Stimulated activated CD4-positive, alpha-beta T cell treated with anti-CD3 and anti-CD28 coated beads, TNF-alpha, amount 100 ng/mL, for 4 hours (primary cell): Measurements from ENCODE around the gene PHAF1.

Experiments used
- DNase-seq, 3 experiments: peaks; one replicate each; pipeline ENCODE4 v3.0.0-alpha.2; 2020; ENCODE audit warnings: low read depth in 3 of 3

PHAF1 gene

DNA sequence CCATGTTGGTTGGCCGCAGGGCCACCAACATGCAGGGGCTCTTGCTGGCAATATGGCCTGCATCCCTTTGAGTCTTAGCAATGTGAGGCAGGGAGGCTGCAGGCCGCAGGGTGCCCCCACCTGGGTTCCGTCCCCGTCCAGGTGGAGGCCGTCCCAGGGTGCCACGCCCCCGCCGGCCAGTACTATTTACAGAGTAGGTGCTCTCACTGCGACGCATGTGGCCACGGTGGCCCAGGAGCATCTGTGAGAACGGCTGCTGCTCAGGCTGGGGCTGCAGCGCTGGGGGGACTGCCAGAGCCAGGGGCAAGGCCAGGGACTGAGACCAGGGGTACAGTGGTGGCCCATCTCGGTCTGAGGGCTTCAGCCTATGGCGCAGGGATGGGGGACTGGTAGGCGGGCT is 70.4 kb downstream of the PHAF1 start:
- DNase-seq = no peak

DNA sequence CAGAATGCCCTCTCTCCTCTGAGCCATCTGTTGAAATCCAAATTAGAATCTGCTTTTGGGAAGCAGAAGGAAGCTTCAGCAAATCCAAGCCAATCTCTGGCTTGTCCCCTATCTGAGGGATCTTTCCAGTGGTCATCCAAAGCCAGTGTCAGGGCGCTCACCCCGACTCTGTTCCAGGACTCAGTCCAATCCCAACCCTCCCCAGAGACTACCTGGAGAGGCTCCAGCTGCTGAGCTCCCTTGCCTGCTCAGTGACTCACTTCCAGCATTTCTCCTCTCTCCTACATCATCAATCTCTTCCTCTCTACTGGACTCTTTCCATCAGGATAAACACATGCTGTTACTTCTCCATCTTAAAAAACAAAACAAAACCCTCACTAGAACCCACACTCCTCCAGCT is 71.6 kb downstream of the PHAF1 start:
- no peak for DNase-seq

DNA sequence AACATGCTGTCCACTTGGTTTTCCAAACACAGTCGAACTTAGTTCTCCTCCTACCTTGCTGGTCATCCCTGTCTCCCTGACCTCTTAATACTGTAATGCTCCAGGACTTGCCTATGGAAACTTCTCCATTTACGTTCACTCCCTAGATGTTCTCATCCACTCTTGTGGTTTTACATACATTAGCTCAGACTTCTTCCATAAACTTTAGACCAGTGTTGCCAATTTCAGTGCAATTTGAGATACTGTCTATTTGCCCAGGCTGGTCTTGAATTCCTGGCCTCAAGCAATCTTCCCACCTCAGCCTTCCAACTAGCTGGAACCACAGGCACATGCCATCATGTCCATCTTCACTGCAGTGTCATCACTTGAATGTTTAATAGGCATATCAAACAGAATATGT is 72.5 kb downstream of the PHAF1 start:
- no peak for DNase-seq

DNA sequence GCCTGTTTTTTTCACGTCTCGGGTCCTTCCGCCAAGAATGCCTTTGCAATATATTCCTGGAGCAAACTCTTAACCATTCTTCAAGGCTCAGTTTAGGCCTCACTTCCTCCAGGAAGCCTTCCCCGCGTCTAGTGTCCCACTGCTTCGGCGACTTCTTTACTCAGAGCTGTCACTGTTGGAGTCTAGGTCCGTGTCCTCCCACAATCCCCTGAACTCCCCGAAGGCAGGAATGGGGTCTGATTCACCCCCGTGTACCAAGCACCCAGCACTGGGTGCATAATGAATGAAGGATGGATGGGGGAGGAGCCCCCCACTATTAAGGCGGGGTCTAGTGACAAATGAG is 73.5 kb downstream of the PHAF1 start:
- no peak for DNase-seq

DNA sequence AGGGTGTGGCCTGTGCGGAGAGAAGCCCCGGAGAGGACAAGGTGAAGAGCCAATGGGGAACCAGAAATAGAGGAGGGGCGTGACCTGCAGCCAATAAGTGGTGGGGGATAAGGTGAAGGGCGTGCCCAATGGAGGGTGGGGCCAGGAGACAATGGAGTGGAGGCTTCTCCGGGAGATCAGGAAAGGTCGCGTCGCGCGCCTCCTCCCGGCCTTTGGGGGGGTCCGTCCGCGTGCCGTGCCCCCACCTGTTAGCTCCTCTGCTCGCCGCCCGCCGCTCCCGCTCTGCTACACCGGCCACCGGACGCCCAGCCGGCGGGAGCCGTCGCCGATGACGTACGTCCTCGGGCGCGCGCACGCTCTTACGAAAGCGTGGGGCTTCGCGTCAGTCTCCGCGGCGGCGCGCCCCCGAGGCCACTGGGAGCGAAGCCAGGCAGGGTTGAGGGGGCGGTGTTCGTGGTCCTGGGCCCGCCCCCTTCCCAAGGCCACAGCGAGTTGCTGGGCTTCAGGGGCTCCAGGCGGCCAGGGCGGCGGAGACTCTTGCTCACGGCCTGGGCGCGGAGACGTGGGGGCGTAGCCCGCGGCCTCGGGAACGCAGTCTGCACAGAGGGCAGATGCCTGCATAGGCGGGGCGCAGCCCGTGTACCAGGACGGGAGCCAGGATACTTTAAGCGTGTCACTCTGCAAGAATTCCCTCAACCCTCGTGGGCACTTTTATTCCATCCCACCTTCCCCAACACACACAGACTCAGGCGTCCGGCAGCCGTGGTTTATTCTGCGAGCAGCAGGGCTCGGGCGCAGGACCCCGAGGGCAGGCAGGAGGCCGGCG is 74.1 kb downstream of the PHAF1 start, which contains the start of gene MATCAP1:
MATCAP1 (minus strand) TSS at position 337 of the 826 bp plus-strand sequence. CDS start 3,353 bp downstream, outside the sequence.
- peak; percentile 83 to 90 (median 88) for DNase-seq

DNA sequence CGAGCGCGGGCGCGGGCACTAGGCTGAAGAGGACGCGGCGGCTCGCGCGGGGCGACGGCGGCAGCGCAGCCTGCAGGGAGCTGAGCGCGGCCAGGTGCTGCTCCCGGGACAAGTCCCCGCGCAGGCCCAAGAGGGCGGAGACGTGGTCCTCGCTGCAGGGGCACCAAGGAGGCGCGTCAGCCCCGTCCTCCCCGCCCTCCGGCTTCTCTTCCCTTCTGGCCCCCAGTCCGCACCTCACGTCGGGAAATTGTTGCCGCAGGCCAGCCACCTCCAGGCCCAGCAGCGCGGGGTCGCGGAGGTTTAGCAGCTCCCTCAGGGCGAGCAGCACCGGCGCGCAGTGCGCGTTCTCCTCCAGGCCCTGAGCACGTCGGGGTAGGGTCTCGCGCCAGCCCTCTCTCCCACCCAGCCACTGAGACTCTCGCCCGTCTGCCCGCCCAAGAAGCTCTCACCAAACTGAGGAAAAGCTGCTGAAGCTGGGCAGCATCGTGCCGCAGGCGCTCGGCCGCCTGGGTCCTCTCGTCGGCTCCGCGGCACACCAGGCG is 74.8 kb downstream of the PHAF1 start:
- peak in 1 of 3 experiments; percentile 27 for DNase-seq

DNA sequence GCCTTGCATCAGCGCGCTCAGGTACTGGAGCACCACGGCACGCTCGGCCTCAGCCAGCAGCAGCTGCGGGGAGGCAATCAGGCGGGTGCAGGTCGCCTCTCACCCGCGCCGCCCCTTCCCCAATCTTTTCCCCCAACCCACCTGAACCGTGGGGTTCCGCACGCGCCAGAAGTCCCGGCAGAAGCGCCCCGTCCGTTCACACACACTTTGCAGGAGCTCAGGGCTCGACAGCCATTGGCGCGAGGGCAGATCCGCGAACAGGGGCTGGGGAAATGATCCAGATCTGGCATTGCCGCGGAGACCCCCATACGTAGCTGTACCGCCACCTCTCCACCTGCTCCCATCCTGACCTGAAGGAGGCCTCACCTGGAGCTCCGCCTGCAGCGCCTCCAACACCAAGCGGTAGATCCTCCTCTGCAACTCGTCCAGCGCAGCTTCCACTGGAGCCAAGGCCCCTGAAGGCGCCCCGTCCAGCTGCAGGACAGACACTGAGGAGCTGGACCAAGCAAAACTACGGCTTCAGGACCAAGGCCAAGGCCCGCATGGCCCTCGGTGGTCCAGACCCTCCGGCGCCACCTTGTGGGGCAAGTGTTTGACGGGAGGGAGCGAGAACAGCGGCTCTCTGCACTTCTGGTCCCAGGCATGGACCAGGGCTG is 75.4 kb downstream of the PHAF1 start:
- DNase-seq = peak; percentile 62 to 75 (median 64)

DNA sequence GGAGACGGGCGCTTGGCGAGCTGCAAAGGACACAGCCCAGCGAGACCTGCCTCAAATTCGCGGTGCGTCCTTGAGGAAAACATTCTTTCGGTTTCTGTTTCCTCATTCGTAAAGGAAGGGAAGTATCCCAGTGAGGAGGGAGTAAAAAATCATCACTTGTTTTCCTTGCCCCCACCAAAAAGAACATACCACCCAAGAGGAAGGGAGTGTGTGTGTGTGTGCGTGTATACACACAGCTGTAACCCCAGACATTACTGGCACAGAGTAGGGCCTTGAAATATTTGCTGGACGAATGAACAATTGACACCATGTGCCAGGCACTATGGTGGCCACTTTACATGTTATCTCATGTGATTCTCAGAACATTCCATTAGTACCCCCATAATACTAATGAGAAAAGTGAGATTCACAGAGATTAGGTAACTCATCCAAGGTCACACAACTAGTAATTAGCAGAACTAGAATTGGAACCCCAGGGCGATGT is 76.0 kb downstream of the PHAF1 start:
- DNase-seq = no peak

DNA sequence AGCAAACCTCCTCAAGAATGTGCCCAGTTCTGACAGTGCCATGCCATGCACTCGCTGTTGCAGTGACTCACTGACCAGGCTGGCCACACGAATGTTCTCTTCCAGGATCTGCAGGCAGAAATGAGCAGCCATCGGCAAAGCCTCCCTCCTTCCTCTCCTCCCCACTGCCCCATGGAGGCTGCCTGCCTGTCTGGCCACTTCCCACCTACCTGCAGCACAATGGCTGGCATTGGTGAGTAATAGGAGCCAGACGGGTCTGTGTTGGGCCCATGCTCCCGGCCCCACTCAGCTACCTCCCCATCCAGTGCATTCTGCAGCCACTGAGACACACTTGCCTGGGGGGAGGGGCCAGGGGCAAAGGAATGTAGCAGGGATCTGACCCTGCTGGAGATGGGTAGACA is 76.8 kb downstream of the PHAF1 start:
- no peak for DNase-seq

DNA sequence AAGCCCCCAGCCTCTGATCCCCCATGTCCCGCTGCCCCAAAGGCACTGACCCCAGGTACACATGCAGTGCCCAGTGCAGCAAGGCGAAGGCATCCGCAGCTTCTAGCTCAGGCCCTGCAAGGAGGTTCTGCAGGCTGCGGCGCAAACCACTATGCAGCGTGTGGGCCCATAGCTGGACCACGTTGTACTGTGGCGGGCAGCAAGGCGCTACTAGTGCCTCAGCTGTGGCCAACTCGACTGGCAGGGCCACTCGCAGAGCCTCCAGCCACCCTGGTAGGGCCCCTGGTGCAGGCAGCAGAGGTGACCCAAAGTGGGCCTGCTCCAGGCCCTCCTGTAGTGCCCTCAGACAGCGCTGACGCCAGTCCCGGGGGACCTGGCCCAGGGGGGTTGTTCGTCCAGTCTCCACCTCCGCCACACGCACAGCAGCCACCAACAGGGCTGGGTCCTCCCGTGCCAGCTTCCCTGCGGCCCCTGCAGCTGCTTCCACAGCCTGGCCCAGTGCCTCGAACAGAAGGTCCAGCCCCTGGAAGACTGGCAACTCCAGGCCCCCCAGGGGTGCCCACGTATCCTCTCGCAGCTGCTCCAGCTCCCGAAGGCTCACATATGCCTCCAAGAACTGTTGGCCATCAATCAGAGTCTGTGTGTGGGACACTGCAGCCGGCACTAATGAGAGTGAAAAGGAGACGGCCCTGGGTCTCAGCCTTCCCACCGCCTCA is 77.6 kb downstream of the PHAF1 start:
- no peak for DNase-seq

DNA sequence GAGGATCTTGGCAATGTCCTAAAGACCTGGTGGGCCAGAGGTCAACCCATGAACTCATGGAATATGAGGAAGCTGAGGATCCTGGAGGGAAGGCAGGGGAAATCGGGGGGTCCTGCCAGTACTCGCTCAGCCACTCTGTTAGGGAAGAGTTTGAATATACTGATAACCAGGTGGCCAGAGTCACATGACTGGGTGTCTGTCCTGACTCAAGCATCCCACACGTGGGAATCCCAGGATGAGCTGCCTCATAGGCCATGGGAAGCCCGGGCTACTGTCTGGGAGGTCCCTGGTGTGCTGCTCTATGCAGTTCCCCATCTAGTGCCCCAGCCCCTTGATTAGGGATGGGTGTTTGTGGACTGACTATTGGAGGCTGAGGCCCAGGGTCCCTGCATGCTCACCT is 78.6 kb downstream of the PHAF1 start:
- DNase-seq = no peak

DNA sequence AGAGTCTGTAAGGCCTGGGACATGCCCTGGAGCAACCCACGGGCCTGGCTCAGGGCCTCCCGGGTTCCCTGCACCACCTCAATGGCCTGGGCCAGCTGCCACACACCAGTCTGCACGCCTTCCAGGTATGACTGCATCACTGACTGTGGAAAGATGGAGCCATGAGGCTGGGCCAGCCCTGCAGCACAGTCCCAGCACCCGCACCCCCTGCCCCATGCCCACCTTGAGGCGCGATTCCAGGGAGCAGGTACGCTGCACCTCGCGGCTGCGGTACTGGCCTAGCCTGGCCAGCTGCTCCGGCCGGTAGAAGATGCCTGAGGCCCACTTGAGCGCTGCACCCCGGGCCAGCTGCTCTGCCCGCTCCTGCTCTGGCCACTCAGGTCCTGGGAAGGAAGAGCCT is 79.1 kb downstream of the PHAF1 start:
- no peak for DNase-seq

DNA sequence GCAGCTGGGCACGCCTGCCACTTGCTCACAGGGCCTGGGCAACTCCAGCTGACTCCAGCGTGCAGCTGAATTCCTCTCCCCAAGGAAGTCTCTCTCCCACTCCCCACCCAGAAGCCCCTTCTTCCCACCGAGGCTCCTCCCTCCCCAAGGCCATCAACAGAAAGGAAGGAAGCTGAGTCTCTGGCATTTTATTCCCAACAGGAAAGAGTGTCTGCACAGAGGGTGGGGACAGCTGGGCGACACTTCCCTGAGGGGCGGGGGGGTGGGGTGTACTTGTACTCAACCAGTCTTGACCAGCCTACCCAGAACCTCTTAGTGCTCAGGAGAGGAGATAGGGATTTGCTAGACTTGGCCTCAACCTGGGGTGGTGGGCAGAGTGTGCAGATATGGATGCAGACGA is 80.3 kb downstream of the PHAF1 start, which contains the start of gene EXOC3L1:
EXOC3L1 (minus strand) TSS at position 96 of the 400 bp plus-strand sequence. CDS start 460 bp downstream, outside the sequence.
- DNase-seq = no peak

DNA sequence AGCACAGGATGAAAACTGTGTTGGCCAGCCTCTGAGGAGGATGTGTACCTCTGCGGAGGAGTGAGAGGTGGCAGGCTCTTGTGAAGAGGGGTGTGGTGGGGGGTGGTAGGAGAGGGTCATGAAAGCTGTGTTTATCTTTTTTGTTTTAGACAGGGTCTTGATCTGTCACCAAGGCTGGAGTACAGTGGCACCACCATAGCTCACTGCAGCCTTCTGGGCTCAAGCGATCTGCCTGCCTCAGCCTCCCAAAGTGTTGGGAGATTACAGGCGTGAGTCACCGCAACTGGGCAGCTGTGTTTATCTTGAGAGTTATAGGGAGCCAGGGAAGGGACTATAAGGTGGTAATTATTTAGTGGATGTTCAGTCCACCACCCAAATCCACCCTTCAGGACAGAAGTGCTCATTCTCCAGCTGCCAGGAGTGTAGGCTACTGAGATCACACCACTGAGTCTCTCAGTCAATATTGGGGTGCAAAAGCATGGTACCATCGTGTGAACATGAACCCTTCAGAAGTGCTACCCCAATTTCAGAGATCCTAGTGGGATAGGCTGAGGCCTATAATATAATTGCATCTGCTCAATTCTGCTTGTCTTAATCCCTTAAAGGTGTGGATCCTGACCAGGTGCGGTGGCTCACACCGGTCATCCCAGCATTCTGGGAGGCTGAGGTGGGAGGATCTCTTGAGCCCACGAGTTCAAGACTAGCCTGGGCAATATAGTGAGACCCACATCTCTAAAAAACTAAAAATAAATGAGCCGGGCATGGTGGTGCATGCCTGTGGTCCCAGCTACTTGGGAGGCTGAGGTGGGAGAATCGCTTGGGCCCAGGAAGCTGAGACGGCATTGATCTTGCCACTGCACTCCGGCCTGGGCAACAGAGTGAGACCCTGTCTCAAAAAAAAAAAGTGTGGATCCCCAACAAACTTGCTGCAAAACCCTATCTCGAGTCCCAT is 81.0 kb downstream of the PHAF1 start:
- DNase-seq = no peak

DNA sequence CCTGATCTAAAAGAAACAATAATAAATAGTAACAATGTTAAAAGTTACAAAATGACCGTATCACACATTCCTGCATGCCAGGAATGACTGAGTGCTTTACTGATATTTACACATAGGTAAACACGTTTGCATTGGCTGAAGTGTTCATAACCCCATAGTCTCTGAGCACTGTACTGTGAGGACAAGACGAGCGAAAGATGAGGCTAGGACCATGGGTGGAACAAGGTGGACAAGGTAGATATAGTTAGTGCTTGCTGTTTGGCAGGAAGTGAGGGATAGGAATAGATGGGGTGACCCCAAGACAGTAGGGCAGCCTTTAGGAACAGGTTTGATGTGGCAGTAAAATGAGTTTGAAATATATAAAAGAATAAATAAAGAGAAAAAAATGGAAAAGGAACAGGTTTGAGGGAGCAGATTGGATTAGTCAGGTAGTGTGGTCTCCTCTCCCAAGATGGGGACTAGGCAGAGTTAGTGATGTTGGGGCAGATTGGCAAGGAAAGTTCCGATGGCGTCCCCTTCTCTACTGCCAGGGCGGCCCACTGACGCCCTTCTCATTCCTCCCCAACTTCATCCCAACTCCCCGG is 81.8 kb downstream of the PHAF1 start:
- DNase-seq = no peak

DNA sequence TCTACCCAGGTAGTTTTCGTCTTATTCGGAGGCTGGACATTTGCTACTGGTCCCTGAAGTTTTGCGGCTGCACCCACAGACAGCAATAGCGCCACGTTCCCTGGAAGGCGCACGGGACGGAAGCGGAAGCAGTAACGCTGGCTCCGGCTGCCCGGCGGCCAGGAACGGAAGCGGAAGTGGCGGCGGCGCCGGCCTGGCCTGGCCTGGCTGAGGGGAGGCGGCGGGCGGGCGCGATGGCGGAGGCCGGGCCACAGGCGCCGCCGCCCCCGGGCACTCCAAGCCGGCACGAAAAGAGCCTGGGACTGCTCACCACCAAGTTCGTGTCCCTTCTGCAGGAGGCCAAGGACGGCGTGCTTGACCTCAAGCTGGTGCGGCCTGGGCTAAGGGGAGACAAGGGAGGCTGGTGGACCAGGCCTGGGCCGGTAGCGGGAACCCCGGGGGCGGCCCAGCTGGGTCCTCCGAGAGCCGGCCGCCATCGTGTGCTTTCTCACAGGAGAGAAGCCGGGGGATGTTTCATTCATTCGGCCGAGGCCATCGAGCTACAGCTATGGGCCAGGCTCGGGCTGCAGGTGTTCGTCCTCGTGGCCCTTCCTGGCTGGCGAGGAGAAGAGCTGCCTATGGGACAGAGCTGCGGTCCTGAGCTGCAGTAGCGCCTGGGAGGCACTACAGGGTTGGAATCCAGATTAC is 82.4 kb downstream of the PHAF1 start, which contains the start of gene E2F4:
E2F4 (plus strand) TSS at position 161 of the 687 bp plus-strand sequence; CDS start at position 234, 73 bp downstream.
- peak; percentile 68 to 78 (median 78) for DNase-seq

DNA sequence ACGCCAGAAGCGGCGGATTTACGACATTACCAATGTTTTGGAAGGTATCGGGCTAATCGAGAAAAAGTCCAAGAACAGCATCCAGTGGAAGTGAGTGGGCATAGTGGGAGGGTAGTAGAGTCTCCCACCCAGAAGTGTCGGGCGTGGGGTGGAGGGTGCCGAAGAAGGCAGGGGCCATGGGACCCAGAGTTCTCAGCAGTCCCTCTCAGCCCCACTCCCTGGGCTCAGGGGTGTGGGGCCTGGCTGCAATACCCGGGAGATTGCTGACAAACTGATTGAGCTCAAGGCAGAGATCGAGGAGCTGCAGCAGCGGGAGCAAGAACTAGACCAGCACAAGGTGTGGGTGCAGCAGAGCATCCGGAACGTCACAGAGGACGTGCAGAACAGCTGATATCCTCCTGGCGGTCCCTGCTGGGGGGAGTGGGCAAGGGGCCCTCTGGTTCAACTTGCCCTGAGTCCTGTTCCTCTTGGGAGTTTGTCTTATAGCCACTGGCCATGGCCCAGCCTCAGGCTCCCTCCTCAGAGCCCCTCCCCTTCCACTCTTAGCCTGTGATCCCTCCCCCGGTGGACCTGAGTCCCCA is 83.1 kb downstream of the PHAF1 start:
- no peak for DNase-seq

DNA sequence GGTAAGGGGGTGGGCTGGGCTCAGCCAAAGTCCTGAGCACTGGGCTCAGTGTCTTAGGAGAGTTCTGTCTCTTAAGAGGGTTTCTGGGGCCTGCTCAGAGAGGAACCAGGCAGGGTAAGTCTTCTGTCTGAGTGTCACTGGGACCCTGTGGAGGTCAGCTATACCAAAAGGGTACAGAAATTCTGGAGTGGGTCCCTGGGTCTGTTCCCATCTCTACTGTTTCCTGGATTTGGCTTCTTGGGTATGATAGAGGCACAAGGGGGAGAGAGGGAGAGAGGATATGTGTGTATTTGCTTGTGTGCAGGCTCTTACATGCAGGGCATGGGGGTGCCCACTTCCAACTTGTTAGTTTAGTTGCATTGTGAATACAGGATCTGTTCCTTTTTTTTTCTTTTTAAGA is 83.8 kb downstream of the PHAF1 start:
- no peak for DNase-seq

DNA sequence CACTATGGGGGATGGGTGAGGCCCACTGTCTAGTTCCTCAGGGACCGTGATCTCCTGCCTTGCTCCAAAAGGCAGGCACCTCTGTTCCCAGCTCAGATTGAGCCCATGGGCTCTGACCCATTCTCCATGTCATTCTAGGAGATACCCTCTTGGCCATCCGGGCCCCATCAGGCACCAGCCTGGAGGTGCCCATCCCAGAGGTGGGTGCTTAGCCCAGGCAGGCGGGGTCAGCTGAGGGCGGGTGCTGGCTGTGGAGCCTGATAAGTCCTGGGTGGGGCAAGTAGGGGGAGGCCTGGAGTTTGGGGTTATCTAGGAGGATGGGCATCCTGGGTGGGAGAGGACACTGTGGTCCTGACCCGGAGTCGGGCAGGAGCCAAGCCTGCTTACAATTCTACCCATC is 84.5 kb downstream of the PHAF1 start:
- DNase-seq = no peak
